ENCODE measurements around the gene MCF2. TPM values are rescaled to one million over a fixed set of nuclear protein-coding genes. Genes with fewer than 3 reads are reported as not detected.

The MCF2 gene
- total RNA-seq, 1 experiment from 2014 or later = 0.39 TPM

- H2AK5ac ChIP-seq (ENCODE audit: insufficient read length, low read length) = no peak overlapping the region
- peaks cover 2 to 49% of the 10 kb centered on the region in 2 experiments; a peak in 4 of 5 replicates for H3K9me3 Mint-ChIP-seq
- no peak overlapping the region for H3K23ac ChIP-seq (ENCODE audit: insufficient read length, low read depth, low read length)
- no CpG with 5 or more reads among the region's 2 CpGs for WGBS (ENCODE audit: extremely low coverage, insufficient read length, low lambda C conversion rate)
- H3K9me3 ChIP-seq (ENCODE audit: control insufficient read depth, low read depth, low read length) = no peaks in the 10 kb centered on the region
- no peak overlapping the region for H3K4me2 ChIP-seq (ENCODE audit: insufficient read depth, insufficient read length, low read length)
- H3K4me1 Mint-ChIP-seq = peaks cover 8 to 10% of the 10 kb centered on the region in 2 experiments
- TF ChIP-seq, protein P1, sequence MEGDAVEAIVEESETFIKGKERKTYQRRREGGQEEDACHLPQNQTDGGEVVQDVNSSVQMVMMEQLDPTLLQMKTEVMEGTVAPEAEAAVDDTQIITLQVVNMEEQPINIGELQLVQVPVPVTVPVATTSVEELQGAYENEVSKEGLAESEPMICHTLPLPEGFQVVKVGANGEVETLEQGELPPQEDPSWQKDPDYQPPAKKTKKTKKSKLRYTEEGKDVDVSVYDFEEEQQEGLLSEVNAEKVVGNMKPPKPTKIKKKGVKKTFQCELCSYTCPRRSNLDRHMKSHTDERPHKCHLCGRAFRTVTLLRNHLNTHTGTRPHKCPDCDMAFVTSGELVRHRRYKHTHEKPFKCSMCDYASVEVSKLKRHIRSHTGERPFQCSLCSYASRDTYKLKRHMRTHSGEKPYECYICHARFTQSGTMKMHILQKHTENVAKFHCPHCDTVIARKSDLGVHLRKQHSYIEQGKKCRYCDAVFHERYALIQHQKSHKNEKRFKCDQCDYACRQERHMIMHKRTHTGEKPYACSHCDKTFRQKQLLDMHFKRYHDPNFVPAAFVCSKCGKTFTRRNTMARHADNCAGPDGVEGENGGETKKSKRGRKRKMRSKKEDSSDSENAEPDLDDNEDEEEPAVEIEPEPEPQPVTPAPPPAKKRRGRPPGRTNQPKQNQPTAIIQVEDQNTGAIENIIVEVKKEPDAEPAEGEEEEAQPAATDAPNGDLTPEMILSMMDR (conservative IDR thresholded peaks at IDR 0.05) = no peak
- H4K8ac ChIP-seq (replicated peaks; ENCODE audit: insufficient read length, low read depth, low read length) = no peak overlapping the region
- no peaks in the 10 kb centered on the region for H3K23me2 ChIP-seq (ENCODE audit: insufficient read length, low read depth, low read length, poor library complexity, severe bottlenecking)
- no peak overlapping the region for H2BK5ac ChIP-seq (ENCODE audit: insufficient read length, low read length)
- H3K4me1 ChIP-seq (ENCODE audit: insufficient read depth, low read length) = no peaks in the 10 kb centered on the region
- no peak overlapping the region for H3T11ph ChIP-seq (ENCODE audit: low read length)
- H3K56ac ChIP-seq (ENCODE audit: insufficient read length, low read depth, low read length) = peak overlapping the region; percentile 87
- H3K9ac ChIP-seq (ENCODE audit: extremely low read depth, insufficient read length, low read length) = no peak overlapping the region
- H3K4ac ChIP-seq (ENCODE audit: low read depth, low read length) = no peak overlapping the region
- H3K27me3 Mint-ChIP-seq (ENCODE audit: low read depth) = no peaks in the 10 kb centered on the region
- H3K27ac Mint-ChIP-seq = no peak overlapping the region
- no peak overlapping the region for H2BK20ac ChIP-seq (ENCODE audit: low read depth, low read length, poor library complexity, severe bottlenecking)
- H3K14ac ChIP-seq (ENCODE audit: insufficient read depth, low read length) = no peak overlapping the region
- no peak overlapping the region for H4K91ac ChIP-seq (ENCODE audit: insufficient read length, low read depth, low read length)
- H2BK120ac ChIP-seq (ENCODE audit: low read depth, low read length, poor library complexity, severe bottlenecking) = no peak overlapping the region
- no peak overlapping the region for H3K4me3 Mint-ChIP-seq
- no peak for DNase-seq
- no peaks in the 10 kb centered on the region for H4K20me1 ChIP-seq (ENCODE audit: control insufficient read depth, insufficient read depth, insufficient read length)
- no peak overlapping the region for H3K18ac ChIP-seq (ENCODE audit: insufficient read length, low read depth, low read length)
- no peak overlapping the region for H2BK15ac ChIP-seq (ENCODE audit: low read depth, low read length)
- no peaks in the 10 kb centered on the region for H3K27me3 ChIP-seq (ENCODE audit: insufficient read depth, low read length)
- no peaks in the 10 kb centered on the region for H3K79me1 ChIP-seq (ENCODE audit: insufficient read depth, low read depth, low read length, poor library complexity, severe bottlenecking)
- H2AFZ ChIP-seq (ENCODE audit: low read length) = no peak overlapping the region
- H3K36me3 Mint-ChIP-seq (ENCODE audit: insufficient read depth in 1 of 3, low read depth in 3 of 3) = peaks cover 2 to 5% (median 4%) of the 10 kb centered on the region in 3 experiments; a peak in 3 of 7 replicates
- no peak overlapping the region for H4K5ac ChIP-seq (ENCODE audit: insufficient read length, low read depth, low read length)
- no peak overlapping the region for H3K27ac ChIP-seq (ENCODE audit: insufficient read length, low read depth, low read length)
- H3K79me2 ChIP-seq (ENCODE audit: insufficient read depth, low read length) = no peaks in the 10 kb centered on the region
- no peak overlapping the region for H2BK12ac ChIP-seq (ENCODE audit: insufficient read length, low read depth, low read length)
Measured at GRCh38 chrX:139724626-139725025, 16.7 kb upstream of the MCF2 start.
